Measurements from ENCODE around the gene LRRC15. TPM values are rescaled to one million over a fixed set of nuclear protein-coding genes. Genes with fewer than 3 reads are reported as not detected.

LRRC15 gene
- total and polyA plus RNA-seq, 8 donors: 0.02 to 0.25 (median 0.08) TPM; not detected in 1

GRCh38 chr3:194404365-194405140, 35.0 kb upstream of the LRRC15 start:
- Histone ChIP-seq H3K36me3 (no peaks in the 10 kb centered on the region), H3K4me1 (peaks cover 0 to 6% (median 0%) of the 10 kb centered on the region in 3 donors), H3K27ac (peak overlapping the region in 1 of 4 donors; percentile 9), H3K27me3 (no peaks in the 10 kb centered on the region), H3K9me3 (no peaks in the 10 kb centered on the region), H3K4me3 (no peak overlapping the region)
- FAIRE-seq (peak; percentile 93), ATAC-seq (peak; percentile 61 to 78 (median 74)), DNase-seq (peak in 1 of 6 donors; percentile 31)
- TF ChIP-seq CTCF (IDR thresholded peaks at IDR 0.05): peak in 3 of 4 donors; percentile 36 to 57 (median 57)
- intact Hi-C loops (cut with DNase I): loop anchor here in 1 of 3 donors (5.0 kb wide), 1 partner anchor 72 kb away; no protein-coding TSS in a partner anchor
- 27 to 31% methylated on average over 10 of the region's 10 CpGs for WGBS, 2 donors

GRCh38 chr3:194401868-194402329, 32.4 kb upstream of the LRRC15 start:
- H3K36me3 ChIP-seq: no peaks in the 10 kb centered on the region
- ATAC-seq (no peak), DNase-seq (no peak), FAIRE-seq (no peak)
- H3K27ac ChIP-seq: no peak overlapping the region
- 81 to 86% methylated on average over 8 of the region's 8 CpGs for WGBS, 2 donors
- TF ChIP-seq CTCF (IDR thresholded peaks at IDR 0.05): no peak
- intact Hi-C loops (cut with DNase I): no loop called here
- peaks cover 0 to 15% (median 0%) of the 10 kb centered on the region in 3 donors for H3K4me1 ChIP-seq
- H3K9me3 ChIP-seq: no peaks in the 10 kb centered on the region
- peaks cover 0 to 5% (median 0%) of the 10 kb centered on the region in 4 donors for H3K27me3 ChIP-seq
- no peak overlapping the region for H3K4me3 ChIP-seq

DNA sequence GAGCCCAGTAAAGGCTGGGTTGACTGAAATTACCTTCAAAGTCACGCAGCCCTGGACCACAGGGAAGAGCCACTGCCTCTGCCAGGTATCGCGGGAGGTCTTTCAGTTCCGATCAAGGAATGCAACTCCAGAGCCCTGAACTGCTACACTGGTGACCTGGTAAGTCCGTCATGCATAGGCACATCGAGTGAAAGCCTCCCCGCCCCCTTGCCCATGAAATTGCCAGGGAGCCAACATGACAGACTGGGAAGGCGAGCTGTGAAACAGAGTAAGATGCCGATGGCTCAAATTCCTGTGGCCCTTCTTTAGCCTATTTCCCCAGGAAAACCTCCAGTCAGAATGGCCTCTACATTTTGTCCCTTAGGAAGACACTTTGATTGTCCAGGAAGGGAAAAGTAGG, 31.8 kb upstream of the LRRC15 start:
- Histone ChIP-seq H3K27ac (no peak overlapping the region), H3K9me3 (no peaks in the 10 kb centered on the region), H3K4me3 (no peak overlapping the region), H3K36me3 (no peaks in the 10 kb centered on the region), H3K4me1 (peaks cover 0 to 15% (median 0%) of the 10 kb centered on the region in 3 donors), H3K27me3 (peaks cover 0 to 6% (median 0%) of the 10 kb centered on the region in 4 donors)
- 76 to 77% methylated on average over 9 of the region's 9 CpGs for WGBS, 2 donors
- ATAC-seq (no peak), DNase-seq (no peak), FAIRE-seq (no peak)
- no peak for TF ChIP-seq CTCF (IDR thresholded peaks at IDR 0.05)
- intact Hi-C loops (cut with DNase I): no loop called here

GRCh38 chr3:194399874-194400411, 30.4 kb upstream of the LRRC15 start:
- H3K4me3 ChIP-seq: no peak overlapping the region
- H3K9me3 ChIP-seq: no peaks in the 10 kb centered on the region
- no peak for ATAC-seq
- no peak for FAIRE-seq
- intact Hi-C loops (cut with DNase I): loop anchor here in 1 of 3 donors (5.0 kb wide), 1 partner anchor 63 kb away; no protein-coding TSS in a partner anchor
- no peak overlapping the region for H3K27ac ChIP-seq
- WGBS, 2 donors: 83 to 84% methylated on average over 15 of the region's 15 CpGs
- TF ChIP-seq CTCF (IDR thresholded peaks at IDR 0.05): no peak
- peaks cover 0 to 6% (median 0%) of the 10 kb centered on the region in 4 donors for H3K27me3 ChIP-seq
- peaks cover 0 to 15% (median 0%) of the 10 kb centered on the region in 3 donors for H3K4me1 ChIP-seq
- no peak for DNase-seq
- no peaks in the 10 kb centered on the region for H3K36me3 ChIP-seq

Measured in pancreas (tissue), 10 donors.